Measurements from ENCODE around the gene C3orf33.

- TF ChIP-seq CTCF (IDR thresholded peaks at IDR 0.05): no peak
- TF ChIP-seq EP300 (IDR thresholded peaks at IDR 0.05): no peak
Observed at GRCh38 chr3:155753038-155753639, 52.9 kb downstream of the C3orf33 start.

Data from sigmoid colon (tissue), 4 donors.